CD14-positive monocyte (primary cell): ENCODE data around the gene CDKAL1. TPM values are rescaled to one million over a fixed set of nuclear protein-coding genes. Genes with fewer than 3 reads are reported as not detected.

Source experiments
- DNase-seq, 3 donors: peaks; one replicate each; pipeline ENCODE4 v3.0.0-alpha.2; 2011 to 2022
- H2AFZ ChIP-seq: 2 replicates; pipeline ENCODE4 v1.6.0; 2012; ENCODE audit warnings: mild to moderate bottlenecking, low read depth, low read length, inconsistent platforms; ENCODE audit not compliant: insufficient read depth, poor library complexity, severe bottlenecking
- H3K27ac ChIP-seq, 2 donors: 1 replicate in 1 of 2; 2 replicates in 1 of 2; pipeline ENCODE4 v1.5.1; 2012 to 2013; ENCODE audit warnings: low read length in 2 of 2, control low read depth in 1 of 2, inconsistent platforms in 1 of 2, low read depth in 1 of 2, mild to moderate bottlenecking in 1 of 2
- H3K27me3 ChIP-seq, 2 donors: one replicate each; pipeline versions ENCODE4 v1.6.0 to v1.6.1; 2011 to 2013; ENCODE audit warnings: low read length in 2 of 2; ENCODE audit not compliant: control insufficient read depth in 2 of 2, insufficient read depth in 2 of 2
- H3K36me3 ChIP-seq, 2 donors: replicated peaks in 1 of 2; 1 replicate in 1 of 2; 2 replicates in 1 of 2; pipeline versions ENCODE4 v1.5.1 to v1.6.1; 2012 to 2013; ENCODE audit warnings: low read length in 2 of 2, control low read depth in 1 of 2, inconsistent platforms in 1 of 2, mild to moderate bottlenecking in 1 of 2; ENCODE audit not compliant: insufficient read depth in 2 of 2, control insufficient read depth in 1 of 2
- H3K4me1 ChIP-seq, 2 donors: 1 replicate in 1 of 2; 2 replicates in 1 of 2; pipeline versions ENCODE4 v1.5.1 to v1.6.1; 2012 to 2013; ENCODE audit warnings: low read length in 2 of 2, control low read depth in 1 of 2, inconsistent platforms in 1 of 2, mild to moderate bottlenecking in 1 of 2, moderate library complexity in 1 of 2; ENCODE audit not compliant: insufficient read depth in 2 of 2, control insufficient read depth in 1 of 2
- H3K4me2 ChIP-seq: replicated peaks from 2 replicates; pipeline ENCODE3; 2012; ENCODE audit warnings: low read length, moderate library complexity, mild to moderate bottlenecking; ENCODE audit not compliant: poor library complexity, severe bottlenecking; ENCODE audit errors: extremely low read depth
- H3K4me3 ChIP-seq, 3 experiments: fragments of 200-600 bp in 1 of 3; sonication (generic) in 1 of 3; replicated peaks in 1 of 3; 1 replicate in 2 of 3; 2 replicates in 1 of 3; pipeline ENCODE4 v1.5.1; 2011 to 2013; ENCODE audit warnings: low read length in 3 of 3, mild to moderate bottlenecking in 3 of 3, control low read depth in 2 of 3, low read depth in 2 of 3, inconsistent platforms in 1 of 3, moderate library complexity in 1 of 3
- H3K79me2 ChIP-seq: 2 replicates; pipeline ENCODE4 v1.6.0; 2012; ENCODE audit warnings: mild to moderate bottlenecking, control low read depth, inconsistent platforms, low read length, moderate library complexity; ENCODE audit not compliant: insufficient read depth
- H3K9ac ChIP-seq: 2 replicates; pipeline ENCODE4 v1.6.0; 2017; ENCODE audit warnings: low read length, mild to moderate bottlenecking; ENCODE audit not compliant: insufficient read depth, poor library complexity, severe bottlenecking
- H3K9me3 ChIP-seq, 2 donors: replicated peaks in 1 of 2; 1 replicate in 1 of 2; 2 replicates in 1 of 2; pipeline versions ENCODE4 v1.5.1 to v1.6.1; 2012 to 2013; ENCODE audit warnings: low read length in 2 of 2, control low read depth in 1 of 2; ENCODE audit not compliant: control insufficient read depth in 1 of 2, insufficient read depth in 1 of 2
- H4K20me1 ChIP-seq: 2 replicates; pipeline ENCODE4 v1.6.0; 2012; ENCODE audit warnings: mild to moderate bottlenecking, low read length, control low read depth, moderate library complexity; ENCODE audit not compliant: insufficient read depth
- H3K27ac Mint-ChIP-seq, 7 donors: one replicate each; pipeline ENCODE4 v1.8.0; 2020; ENCODE audit warnings: mild to moderate bottlenecking in 7 of 7, mixed read lengths in 7 of 7, moderate library complexity in 6 of 7, inconsistent platforms in 2 of 7
- H3K27me3 Mint-ChIP-seq, 3 donors: one replicate each; pipeline ENCODE4 v1.8.0; 2021 to 2022; ENCODE audit warnings: low read depth in 3 of 3, mild to moderate bottlenecking in 3 of 3, mixed read lengths in 3 of 3, moderate library complexity in 3 of 3, inconsistent platforms in 1 of 3
- H3K36me3 Mint-ChIP-seq, 2 donors: one replicate each; pipeline ENCODE4 v1.8.0; 2020; ENCODE audit warnings: mixed read lengths in 2 of 2, inconsistent platforms in 1 of 2, mild to moderate bottlenecking in 1 of 2
- H3K4me1 Mint-ChIP-seq: one replicate; pipeline ENCODE4 v1.8.0; 2020; ENCODE audit warnings: mild to moderate bottlenecking, mixed read lengths
- H3K4me3 Mint-ChIP-seq, 2 donors: one replicate each; pipeline ENCODE4 v1.8.0; 2020; ENCODE audit warnings: mild to moderate bottlenecking in 2 of 2, mixed read lengths in 2 of 2, moderate library complexity in 1 of 2
- H3K9me3 Mint-ChIP-seq, 7 donors: one replicate each; pipeline ENCODE4 v1.8.0; 2020 to 2022; ENCODE audit warnings: mixed read lengths in 7 of 7, mild to moderate bottlenecking in 6 of 7, moderate library complexity in 6 of 7, inconsistent platforms in 2 of 7
- CTCF ChIP-seq: fragments of 200-600 bp; IDR thresholded peaks from one replicate; pipeline ENCODE4 v1.8.0; 2022; ENCODE audit warnings: antibody characterized with exemption, mild to moderate bottlenecking
- WGBS: methylation state at CpG from one replicate; pipeline ENCODE4 v1.1.5; 2013; ENCODE audit warnings: missing lambda C conversion rate; ENCODE audit not compliant: insufficient coverage; 5-methylcytosine and 5-hydroxymethylcytosine counted together
- intact Hi-C, 2 donors: fragments of 100-400 bp; cut with micrococcal nuclease; formaldehyde crosslinking; loops; one replicate each; pipeline versions ENCODE4 v1.15.0 to v1.15.1; 2023
- polyA plus RNA-seq, 3 donors: library from polyadenylated mRNA; depleted of rRNA in 1 of 3; unstranded in 2 of 3; stranded (reverse) in 1 of 3; fragments of 300-500 nt in 2 of 3; fragments of >200 nt in 1 of 3; fragmentation: Illumina TruSeq in 2 of 3; gene quantifications; 1 replicate in 2 of 3; 2 replicates in 1 of 3; pipeline ENCODE4 v1.2.3, GENCODE V29; 2012 to 2021

CDKAL1 gene
- polyA plus RNA-seq, 3 donors, result 3.2 to 12.4 (median 8.3) TPM

- no peaks in the 10 kb centered on the region for H3K36me3 ChIP-seq
- H3K9ac ChIP-seq, result no peak overlapping the region
- no peak overlapping the region for H3K4me3 Mint-ChIP-seq
- no peaks in the 10 kb centered on the region for H3K27me3 ChIP-seq
- H3K27me3 Mint-ChIP-seq, result no peaks in the 10 kb centered on the region
- H4K20me1 ChIP-seq, result no peaks in the 10 kb centered on the region
- no peaks in the 10 kb centered on the region for H3K79me2 ChIP-seq
- H3K4me3 ChIP-seq, result no peak overlapping the region
- no peaks in the 10 kb centered on the region for H3K4me1 Mint-ChIP-seq
- peaks cover 0 to 3% (median 0%) of the 10 kb centered on the region in 7 donors for H3K9me3 Mint-ChIP-seq
- intact Hi-C loops, result no loop called here
- H3K27ac Mint-ChIP-seq, result no peak overlapping the region
- no peak for TF ChIP-seq CTCF
- no peak for DNase-seq
- H3K4me1 ChIP-seq, result no peaks in the 10 kb centered on the region
- peaks cover 0 to 2% of the 10 kb centered on the region in 2 donors for H3K36me3 Mint-ChIP-seq
- no peak overlapping the region for H3K27ac ChIP-seq
- H3K9me3 ChIP-seq, result no peaks in the 10 kb centered on the region
- no peak overlapping the region for H2AFZ ChIP-seq
- H3K4me2 ChIP-seq, result no peak overlapping the region
- WGBS, result no CpG with 5 or more reads among the region's 4 CpGs
These were observed 600.1 kb downstream of the CDKAL1 start for GRCh38 chr6:21134356-21134755.

GRCh38 chr6:21135484-21136013, 601.3 kb downstream of the CDKAL1 start:
- Mint-ChIP-seq H3K27ac (no peak overlapping the region), H3K9me3 (peaks cover 0 to 2% (median 0%) of the 10 kb centered on the region in 7 donors), H3K27me3 (no peaks in the 10 kb centered on the region), H3K4me1 (no peaks in the 10 kb centered on the region), H3K36me3 (peaks cover 3 to 4% of the 10 kb centered on the region in 2 donors), H3K4me3 (no peak overlapping the region)
- Histone ChIP-seq H3K36me3 (no peaks in the 10 kb centered on the region), H3K27me3 (no peaks in the 10 kb centered on the region), H3K4me2 (no peak overlapping the region), H3K9me3 (peaks cover 0 to 4% of the 10 kb centered on the region in 2 donors), H2AFZ (no peak overlapping the region), H3K4me3 (no peak overlapping the region), H3K79me2 (no peaks in the 10 kb centered on the region), H3K9ac (no peak overlapping the region), H4K20me1 (no peaks in the 10 kb centered on the region), H3K27ac (no peak overlapping the region), H3K4me1 (no peaks in the 10 kb centered on the region)
- TF ChIP-seq CTCF, result no peak
- WGBS, result no CpG with 5 or more reads among the region's 7 CpGs
- intact Hi-C loops, result no loop called here
- DNase-seq, result no peak
